Measurements from ENCODE around the gene MYO7B.

DNA sequence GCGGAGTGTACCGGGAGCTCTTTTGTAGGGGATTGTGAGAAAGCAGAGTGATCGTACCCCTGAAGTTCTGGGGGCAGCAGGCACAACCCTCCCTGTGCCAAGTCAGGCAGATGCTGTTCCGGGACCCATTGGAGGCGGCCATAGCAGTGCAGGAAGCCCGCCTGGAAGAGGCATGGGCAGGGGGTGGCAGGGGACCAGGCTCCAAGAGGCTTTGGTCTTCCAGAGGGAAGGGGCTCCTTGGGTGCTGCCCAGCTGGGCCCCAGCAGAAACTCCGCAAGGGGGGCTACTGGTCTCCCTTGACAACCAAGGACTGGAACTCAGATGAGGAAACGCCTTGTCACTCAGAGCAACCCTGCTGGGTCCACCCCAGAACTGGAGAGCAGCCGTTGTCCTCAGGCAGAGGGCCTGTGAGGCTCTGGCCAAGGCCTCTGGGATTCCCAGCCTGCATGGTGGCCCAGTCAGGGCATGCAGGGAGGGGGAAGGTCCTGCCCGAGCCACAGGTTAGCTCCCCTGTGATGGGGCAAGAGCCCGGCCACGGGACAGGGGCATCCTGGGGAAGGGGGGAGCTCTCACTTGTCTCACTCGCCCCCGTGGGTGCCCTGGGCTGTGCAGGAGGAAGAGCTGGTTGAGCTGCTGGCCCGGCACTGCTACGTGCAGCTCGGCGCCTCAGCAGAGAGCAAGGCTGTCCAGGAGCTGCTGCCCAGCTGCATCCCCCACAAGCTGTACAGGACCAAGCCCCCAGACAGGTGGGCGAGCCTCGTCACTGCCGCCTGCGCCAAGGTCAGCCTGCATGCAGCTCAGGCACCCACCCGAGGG is 89.5 kb downstream of the MYO7B start:
- TF ChIP-seq, protein P1, sequence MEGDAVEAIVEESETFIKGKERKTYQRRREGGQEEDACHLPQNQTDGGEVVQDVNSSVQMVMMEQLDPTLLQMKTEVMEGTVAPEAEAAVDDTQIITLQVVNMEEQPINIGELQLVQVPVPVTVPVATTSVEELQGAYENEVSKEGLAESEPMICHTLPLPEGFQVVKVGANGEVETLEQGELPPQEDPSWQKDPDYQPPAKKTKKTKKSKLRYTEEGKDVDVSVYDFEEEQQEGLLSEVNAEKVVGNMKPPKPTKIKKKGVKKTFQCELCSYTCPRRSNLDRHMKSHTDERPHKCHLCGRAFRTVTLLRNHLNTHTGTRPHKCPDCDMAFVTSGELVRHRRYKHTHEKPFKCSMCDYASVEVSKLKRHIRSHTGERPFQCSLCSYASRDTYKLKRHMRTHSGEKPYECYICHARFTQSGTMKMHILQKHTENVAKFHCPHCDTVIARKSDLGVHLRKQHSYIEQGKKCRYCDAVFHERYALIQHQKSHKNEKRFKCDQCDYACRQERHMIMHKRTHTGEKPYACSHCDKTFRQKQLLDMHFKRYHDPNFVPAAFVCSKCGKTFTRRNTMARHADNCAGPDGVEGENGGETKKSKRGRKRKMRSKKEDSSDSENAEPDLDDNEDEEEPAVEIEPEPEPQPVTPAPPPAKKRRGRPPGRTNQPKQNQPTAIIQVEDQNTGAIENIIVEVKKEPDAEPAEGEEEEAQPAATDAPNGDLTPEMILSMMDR (IDR thresholded peaks at IDR 0.05), result no peak
- TF ChIP-seq EZH2 (IDR thresholded peaks at IDR 0.05; ENCODE audit: borderline replicate concordance, insufficient read depth, low read depth, low read length, poor library complexity, severe bottlenecking), result no peak

All from B cell (primary cell).